ENCODE measurements around the gene FASTKD3. TPM values are rescaled to one million over a fixed set of nuclear protein-coding genes. Genes with fewer than 3 reads are reported as not detected.

FASTKD3 gene
- total and polyA plus RNA-seq, 2 donors (not counting 1 experiment from before 2014, with no cell fraction given): 6.6 to 10.0 TPM

DNA sequence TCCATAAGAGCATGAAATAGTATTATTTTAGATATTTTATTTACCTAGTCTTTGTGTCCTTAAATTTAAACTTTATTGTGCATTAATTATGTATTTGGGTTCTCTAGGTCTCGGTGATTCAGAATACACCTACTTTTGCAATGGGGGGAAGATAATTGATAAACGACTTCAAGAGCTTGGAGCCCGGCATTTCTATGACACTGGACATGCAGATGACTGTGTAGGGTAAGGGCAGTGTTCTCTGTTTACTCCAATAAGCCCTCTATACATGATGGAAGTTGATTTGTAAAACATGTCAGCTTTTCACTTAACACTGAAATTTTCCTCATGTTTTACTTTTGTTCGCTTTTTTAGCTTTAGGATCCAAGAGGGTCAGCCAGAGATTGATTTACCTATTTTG, 6.3 kb upstream of the FASTKD3 start:
- WGBS (ENCODE audit: insufficient coverage): 100% methylated on average over 1 of the region's 4 CpGs
- Histone ChIP-seq H2AFZ (ENCODE audit: insufficient read depth, low read depth, low read length, poor library complexity, severe bottlenecking) (no peak overlapping the region), H3K4me2 (replicated peaks; ENCODE audit: low read depth, low read length, poor library complexity, severe bottlenecking) (no peak overlapping the region), H3K36me3 (replicated peaks in 1 of 2; ENCODE audit: control extremely low read depth in 1 of 2, control insufficient read depth in 1 of 2, extremely low read depth in 1 of 2, insufficient read depth in 2 of 2, low read length in 1 of 2) (peaks cover 5 to 37% of the 10 kb centered on the region in 2 experiments), H3K4me1 (ENCODE audit: control insufficient read depth in 2 of 2, insufficient read depth in 2 of 2, low read length in 2 of 2) (peaks cover 10 to 11% of the 10 kb centered on the region in 2 donors), H4K20me1 (ENCODE audit: control insufficient read depth, insufficient read depth, low read length, poor library complexity, severe bottlenecking) (peaks cover 13% of the 10 kb centered on the region), H3K9me3 (ENCODE audit: control extremely low read depth in 1 of 3, control insufficient read depth in 2 of 3, insufficient read depth in 1 of 3, low read length in 2 of 3) (no peaks in the 10 kb centered on the region), H3K79me2 (ENCODE audit: control insufficient read depth, insufficient read depth, low read length) (peaks cover 47% of the 10 kb centered on the region), H3K27ac (ENCODE audit: low read length in 2 of 2) (no peak overlapping the region), H3K27me3 (replicated peaks in 1 of 4; ENCODE audit: control extremely low read depth in 1 of 4, control insufficient read depth in 3 of 4, insufficient read depth in 4 of 4, low read length in 3 of 4) (no peaks in the 10 kb centered on the region), H3K9ac (ENCODE audit: low read length) (no peak overlapping the region), H3K4me3 (ENCODE audit: control extremely low read depth in 1 of 5, extremely low read depth in 1 of 5, insufficient read depth in 1 of 5, low read depth in 2 of 5, low read length in 4 of 5) (no peak overlapping the region)
- peaks cover 37% of the 10 kb centered on the region for H3K4me1 Mint-ChIP-seq
- POLR2A ChIA-PET: no interaction called here
- DNase-seq (no peak), ATAC-seq (ENCODE audit: low read depth) (no peak)
- TF ChIP-seq EZH2 (IDR thresholded peaks at IDR 0.05; ENCODE audit: borderline replicate concordance, insufficient read depth, low read depth, low read length, poor library complexity, severe bottlenecking): no peak
- TF ChIP-seq, protein P1, sequence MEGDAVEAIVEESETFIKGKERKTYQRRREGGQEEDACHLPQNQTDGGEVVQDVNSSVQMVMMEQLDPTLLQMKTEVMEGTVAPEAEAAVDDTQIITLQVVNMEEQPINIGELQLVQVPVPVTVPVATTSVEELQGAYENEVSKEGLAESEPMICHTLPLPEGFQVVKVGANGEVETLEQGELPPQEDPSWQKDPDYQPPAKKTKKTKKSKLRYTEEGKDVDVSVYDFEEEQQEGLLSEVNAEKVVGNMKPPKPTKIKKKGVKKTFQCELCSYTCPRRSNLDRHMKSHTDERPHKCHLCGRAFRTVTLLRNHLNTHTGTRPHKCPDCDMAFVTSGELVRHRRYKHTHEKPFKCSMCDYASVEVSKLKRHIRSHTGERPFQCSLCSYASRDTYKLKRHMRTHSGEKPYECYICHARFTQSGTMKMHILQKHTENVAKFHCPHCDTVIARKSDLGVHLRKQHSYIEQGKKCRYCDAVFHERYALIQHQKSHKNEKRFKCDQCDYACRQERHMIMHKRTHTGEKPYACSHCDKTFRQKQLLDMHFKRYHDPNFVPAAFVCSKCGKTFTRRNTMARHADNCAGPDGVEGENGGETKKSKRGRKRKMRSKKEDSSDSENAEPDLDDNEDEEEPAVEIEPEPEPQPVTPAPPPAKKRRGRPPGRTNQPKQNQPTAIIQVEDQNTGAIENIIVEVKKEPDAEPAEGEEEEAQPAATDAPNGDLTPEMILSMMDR (IDR thresholded peaks at IDR 0.05): no peak
- H3K27ac Mint-ChIP-seq: no peak overlapping the region
- CTCF ChIA-PET: interaction anchor here (1.5 kb wide), 1 partner anchor 41 kb away, joined by 3 read pairs; no protein-coding TSS in a partner anchor
- H3K9me3 Mint-ChIP-seq (ENCODE audit: insufficient read depth): no peaks in the 10 kb centered on the region
- H3K4me3 Mint-ChIP-seq: no peak overlapping the region
- intact Hi-C loops (cut with micrococcal nuclease): no loop called here
- no peaks in the 10 kb centered on the region for H3K27me3 Mint-ChIP-seq

DNA sequence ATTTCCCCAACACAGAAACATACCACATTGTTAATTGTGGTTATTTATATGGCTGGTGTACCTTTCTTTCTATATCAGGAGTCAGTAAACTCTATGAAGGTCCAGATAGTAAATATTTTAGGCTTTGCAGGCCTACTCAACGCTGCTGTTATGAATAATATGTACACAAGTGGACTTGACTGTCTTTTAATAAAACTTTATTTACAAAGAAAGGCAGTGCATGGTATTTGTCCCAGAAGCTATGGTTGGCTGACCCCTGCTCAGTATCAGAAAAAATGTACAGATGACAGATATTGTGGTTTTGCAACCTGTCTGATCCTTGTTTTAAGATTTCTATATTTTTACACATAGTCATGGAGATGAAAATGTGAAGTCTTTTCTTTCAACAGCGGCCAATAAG, 5.8 kb upstream of the FASTKD3 start:
- intact Hi-C loops (cut with micrococcal nuclease): no loop called here
- peaks cover 14 to 15% of the 10 kb centered on the region in 2 donors for H3K4me1 ChIP-seq (ENCODE audit: control insufficient read depth in 2 of 2, insufficient read depth in 2 of 2, low read length in 2 of 2)
- TF ChIP-seq, protein P1 (IDR thresholded peaks at IDR 0.05): no peak
- no peak for TF ChIP-seq EZH2 (IDR thresholded peaks at IDR 0.05; ENCODE audit: borderline replicate concordance, insufficient read depth, low read depth, low read length, poor library complexity, severe bottlenecking)
- H2AFZ ChIP-seq (ENCODE audit: insufficient read depth, low read depth, low read length, poor library complexity, severe bottlenecking): no peak overlapping the region
- WGBS (ENCODE audit: insufficient coverage): no CpG with 5 or more reads among the region's 2 CpGs
- POLR2A ChIA-PET: no interaction called here
- Mint-ChIP-seq H3K9me3 (ENCODE audit: insufficient read depth) (no peaks in the 10 kb centered on the region), H3K27ac (no peak overlapping the region), H3K27me3 (no peaks in the 10 kb centered on the region), H3K4me1 (peaks cover 43% of the 10 kb centered on the region), H3K4me3 (no peak overlapping the region)
- H3K27me3 ChIP-seq (replicated peaks in 1 of 4; ENCODE audit: control extremely low read depth in 1 of 4, control insufficient read depth in 3 of 4, insufficient read depth in 4 of 4, low read length in 3 of 4): no peaks in the 10 kb centered on the region
- H3K27ac ChIP-seq (ENCODE audit: low read length in 2 of 2): no peak overlapping the region
- DNase-seq: no peak
- CTCF ChIA-PET: no interaction called here
- H3K36me3 ChIP-seq (replicated peaks in 1 of 2; ENCODE audit: control extremely low read depth in 1 of 2, control insufficient read depth in 1 of 2, extremely low read depth in 1 of 2, insufficient read depth in 2 of 2, low read length in 1 of 2): peaks cover 5 to 32% of the 10 kb centered on the region in 2 experiments
- H4K20me1 ChIP-seq (ENCODE audit: control insufficient read depth, insufficient read depth, low read length, poor library complexity, severe bottlenecking): peaks cover 16% of the 10 kb centered on the region
- H3K4me2 ChIP-seq (replicated peaks; ENCODE audit: low read depth, low read length, poor library complexity, severe bottlenecking): no peak overlapping the region
- H3K9ac ChIP-seq (ENCODE audit: low read length): no peak overlapping the region
- ATAC-seq (ENCODE audit: low read depth): no peak
- no peaks in the 10 kb centered on the region for H3K9me3 ChIP-seq (ENCODE audit: control extremely low read depth in 1 of 3, control insufficient read depth in 2 of 3, insufficient read depth in 1 of 3, low read length in 2 of 3)
- H3K79me2 ChIP-seq (ENCODE audit: control insufficient read depth, insufficient read depth, low read length): peaks cover 48% of the 10 kb centered on the region
- no peak overlapping the region for H3K4me3 ChIP-seq (ENCODE audit: control extremely low read depth in 1 of 5, extremely low read depth in 1 of 5, insufficient read depth in 1 of 5, low read depth in 2 of 5, low read length in 4 of 5)
